Vagina (tissue), 2 donors: ENCODE results near the gene IQUB. TPM values are rescaled to one million over a fixed set of nuclear protein-coding genes. Genes with fewer than 3 reads are reported as not detected.

Experiments
- DNase-seq, 2 donors: peaks; one replicate each; pipeline ENCODE4 v3.0.0-alpha.2; 2017; ENCODE audit errors: extremely low spot score in 2 of 2
- H3K27ac ChIP-seq: fragments of 200-600 bp; sonication (generic); one replicate; pipeline ENCODE4 v1.5.1; 2019
- H3K27me3 ChIP-seq: fragments of 200-600 bp; sonication (generic); one replicate; pipeline ENCODE4 v1.5.1; 2019
- H3K36me3 ChIP-seq, 2 donors: fragments of 200-600 bp; sonication (generic); one replicate each; pipeline ENCODE4 v1.5.1; 2017 to 2019
- H3K4me1 ChIP-seq: fragments of 200-600 bp; sonication (generic); one replicate; pipeline ENCODE4 v1.5.1; 2019
- H3K4me3 ChIP-seq, 2 donors: fragments of 200-600 bp; sonication (generic); 1 replicate in 1 of 2; 2 replicates in 1 of 2; pipeline ENCODE4 v1.5.1; 2016 to 2019
- H3K9me3 ChIP-seq: fragments of 200-600 bp; sonication (generic); one replicate; pipeline ENCODE4 v1.5.1; 2019
- POLR2A ChIP-seq, 2 donors: fragments of 450-650 bp; IDR thresholded peaks; one replicate each; pipeline ENCODE4 v1.6.1; 2017; ENCODE audit warnings: antibody characterized with exemption in 2 of 2, mild to moderate bottlenecking in 2 of 2, moderate library complexity in 2 of 2
- POLR2AphosphoS5 ChIP-seq, 2 donors: sonication (generic); formaldehyde crosslinking; IDR thresholded peaks; one replicate each; pipeline ENCODE4 v1.9.0; 2017; ENCODE audit warnings: antibody characterized with exemption in 2 of 2, mild to moderate bottlenecking in 2 of 2, low read depth in 1 of 2; ENCODE audit not compliant: insufficient read depth in 1 of 2
- intact Hi-C: fragments of 100-400 bp; cut with DNase I; formaldehyde crosslinking; loops from one replicate; pipeline ENCODE4 v1.15.1; 2023
- total RNA-seq: library from RNA; depleted of rRNA; stranded (reverse); fragments of >200 nt; gene quantifications from one replicate; pipeline ENCODE4 v1.2.3, GENCODE V29; 2016
- TF ChIP-seq, protein P1 (sequence below), 3 experiments: fragments of 450-650 bp in 2 of 3; fragments of 200-600 bp in 1 of 3; sonication (generic) in 1 of 3; IDR thresholded peaks; one replicate each; pipeline ENCODE4 v1.5.1; 2017 to 2019; ENCODE audit warnings: antibody characterized with exemption in 3 of 3, mild to moderate bottlenecking in 2 of 3, moderate library complexity in 2 of 3

Gene IQUB
- total RNA-seq, 1 donor from 2014 or later: 0.98 TPM

DNA sequence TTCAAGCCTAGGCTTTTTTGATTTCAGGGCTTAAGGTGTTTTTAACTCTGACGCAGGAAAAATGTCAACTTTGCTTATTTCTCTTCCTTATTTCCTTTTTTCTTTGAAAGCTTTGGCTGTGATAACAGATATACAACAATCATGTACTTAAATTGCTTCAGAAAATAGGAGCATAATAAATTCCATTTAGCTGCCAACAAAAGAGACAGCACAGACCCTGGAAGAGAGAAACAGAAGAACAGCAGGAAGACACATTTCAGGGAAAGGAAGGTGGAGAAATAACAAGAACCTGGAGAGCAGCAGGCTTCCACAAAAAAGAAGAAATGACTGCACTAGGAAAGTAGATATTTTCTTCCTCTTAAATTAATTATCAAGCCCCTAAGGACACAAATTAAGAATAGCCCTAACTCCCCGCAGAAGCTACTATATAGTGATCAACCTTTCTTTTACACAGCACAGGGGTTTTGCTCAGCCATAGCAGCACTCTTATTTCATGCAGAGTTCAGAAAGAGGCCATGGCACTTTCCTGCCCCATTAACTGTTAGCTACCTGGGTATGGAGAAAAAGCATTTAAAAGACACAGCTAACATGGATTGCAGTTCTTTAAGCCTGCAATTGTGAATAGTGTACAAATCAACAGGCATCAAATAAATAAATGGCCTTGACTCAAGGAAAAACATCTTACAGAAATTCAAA is 61.5 kb downstream of the IQUB start:
- Histone ChIP-seq H3K4me3 (no peak overlapping the region), H3K9me3 (no peaks in the 10 kb centered on the region), H3K27me3 (no peaks in the 10 kb centered on the region), H3K4me1 (no peaks in the 10 kb centered on the region), H3K36me3 (no peaks in the 10 kb centered on the region), H3K27ac (no peak overlapping the region)
- intact Hi-C loops: no loop called here
- DNase-seq: no peak
- TF ChIP-seq POLR2A (IDR thresholded peaks at IDR 0.05) (no peak), POLR2AphosphoS5 (IDR thresholded peaks at IDR 0.05; ENCODE audit: insufficient read depth in 1 of 2, low read depth in 1 of 2) (no peak)
- TF ChIP-seq, protein P1, sequence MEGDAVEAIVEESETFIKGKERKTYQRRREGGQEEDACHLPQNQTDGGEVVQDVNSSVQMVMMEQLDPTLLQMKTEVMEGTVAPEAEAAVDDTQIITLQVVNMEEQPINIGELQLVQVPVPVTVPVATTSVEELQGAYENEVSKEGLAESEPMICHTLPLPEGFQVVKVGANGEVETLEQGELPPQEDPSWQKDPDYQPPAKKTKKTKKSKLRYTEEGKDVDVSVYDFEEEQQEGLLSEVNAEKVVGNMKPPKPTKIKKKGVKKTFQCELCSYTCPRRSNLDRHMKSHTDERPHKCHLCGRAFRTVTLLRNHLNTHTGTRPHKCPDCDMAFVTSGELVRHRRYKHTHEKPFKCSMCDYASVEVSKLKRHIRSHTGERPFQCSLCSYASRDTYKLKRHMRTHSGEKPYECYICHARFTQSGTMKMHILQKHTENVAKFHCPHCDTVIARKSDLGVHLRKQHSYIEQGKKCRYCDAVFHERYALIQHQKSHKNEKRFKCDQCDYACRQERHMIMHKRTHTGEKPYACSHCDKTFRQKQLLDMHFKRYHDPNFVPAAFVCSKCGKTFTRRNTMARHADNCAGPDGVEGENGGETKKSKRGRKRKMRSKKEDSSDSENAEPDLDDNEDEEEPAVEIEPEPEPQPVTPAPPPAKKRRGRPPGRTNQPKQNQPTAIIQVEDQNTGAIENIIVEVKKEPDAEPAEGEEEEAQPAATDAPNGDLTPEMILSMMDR (IDR thresholded peaks at IDR 0.05): no peak

- no peak overlapping the region for H3K27ac ChIP-seq
- intact Hi-C loops: no loop called here
- no peaks in the 10 kb centered on the region for H3K27me3 ChIP-seq
- no peak for TF ChIP-seq POLR2AphosphoS5 (IDR thresholded peaks at IDR 0.05; ENCODE audit: insufficient read depth in 1 of 2, low read depth in 1 of 2)
- TF ChIP-seq, protein P1 (IDR thresholded peaks at IDR 0.05): no peak
- no peak for TF ChIP-seq POLR2A (IDR thresholded peaks at IDR 0.05)
- H3K4me3 ChIP-seq: no peak overlapping the region
- no peaks in the 10 kb centered on the region for H3K9me3 ChIP-seq
- no peaks in the 10 kb centered on the region for H3K36me3 ChIP-seq
- H3K4me1 ChIP-seq: no peaks in the 10 kb centered on the region
- DNase-seq: no peak
Measured at GRCh38 chr7:123472327-123472726, 62.1 kb downstream of the IQUB start.

DNA sequence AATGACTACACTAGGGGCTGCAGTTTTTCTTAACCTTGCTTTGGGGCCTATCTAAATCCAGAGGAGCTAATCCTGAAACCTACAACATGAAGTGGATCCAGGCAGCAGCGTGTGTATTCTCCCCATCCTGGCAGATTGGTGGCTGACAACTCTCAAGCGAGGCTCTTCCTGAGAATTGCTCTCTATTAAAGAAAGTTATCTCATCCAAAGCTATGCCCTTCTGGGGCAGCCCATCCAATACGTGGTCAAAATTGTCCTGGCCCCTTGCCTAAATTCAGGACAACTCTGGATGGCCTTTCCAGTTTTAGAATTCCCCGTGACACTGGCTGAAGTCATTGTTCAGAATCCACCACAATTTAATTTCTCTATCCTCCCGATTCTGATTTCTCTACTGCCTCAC is 66.1 kb downstream of the IQUB start:
- H3K4me3 ChIP-seq: no peak overlapping the region
- intact Hi-C loops: no loop called here
- H3K9me3 ChIP-seq: no peaks in the 10 kb centered on the region
- H3K27ac ChIP-seq: no peak overlapping the region
- H3K36me3 ChIP-seq: no peaks in the 10 kb centered on the region
- DNase-seq: no peak
- TF ChIP-seq POLR2AphosphoS5 (IDR thresholded peaks at IDR 0.05; ENCODE audit: insufficient read depth in 1 of 2, low read depth in 1 of 2) (no peak), POLR2A (IDR thresholded peaks at IDR 0.05) (no peak)
- TF ChIP-seq, protein P1 (IDR thresholded peaks at IDR 0.05): no peak
- no peaks in the 10 kb centered on the region for H3K27me3 ChIP-seq
- no peaks in the 10 kb centered on the region for H3K4me1 ChIP-seq

- no peaks in the 10 kb centered on the region for H3K4me1 ChIP-seq
- H3K9me3 ChIP-seq: no peaks in the 10 kb centered on the region
- H3K4me3 ChIP-seq: no peak overlapping the region
- H3K27me3 ChIP-seq: no peaks in the 10 kb centered on the region
- no peak for DNase-seq
- no peaks in the 10 kb centered on the region for H3K36me3 ChIP-seq
- intact Hi-C loops: no loop called here
- H3K27ac ChIP-seq: no peak overlapping the region
- no peak for TF ChIP-seq POLR2AphosphoS5 (IDR thresholded peaks at IDR 0.05; ENCODE audit: insufficient read depth in 1 of 2, low read depth in 1 of 2)
- TF ChIP-seq, protein P1 (IDR thresholded peaks at IDR 0.05): no peak
- TF ChIP-seq POLR2A (IDR thresholded peaks at IDR 0.05): no peak
Measured at GRCh38 chr7:123463890-123464289, 70.5 kb downstream of the IQUB start.

GRCh38 chr7:123460616-123461015 is 73.8 kb downstream of the IQUB start:
- Histone ChIP-seq H3K9me3 (no peaks in the 10 kb centered on the region), H3K36me3 (no peaks in the 10 kb centered on the region), H3K4me1 (no peaks in the 10 kb centered on the region), H3K4me3 (no peak overlapping the region), H3K27me3 (no peaks in the 10 kb centered on the region), H3K27ac (no peak overlapping the region)
- TF ChIP-seq, protein P1 (IDR thresholded peaks at IDR 0.05): no peak
- DNase-seq: no peak
- intact Hi-C loops: no loop called here
